SHP77 (cell line): Measurements from ENCODE around the gene NDUFAF8.
"Not testable (repeated sequence)": the region's sequence is repeated elsewhere in the genome, so short reads cannot be mapped to it uniquely, and the experiment has no call there.

Source experiments
- DNase-seq, 2 experiments: peaks; one replicate each; lab custom pipeline; 2025; lab: John Stamatoyannopoulos, UW

Gene NDUFAF8

GRCh38 chr17:81223762-81224130, 15.4 kb upstream of the NDUFAF8 start:
- DNase-seq: peak in 1 of 2 experiments; percentile 26

DNA sequence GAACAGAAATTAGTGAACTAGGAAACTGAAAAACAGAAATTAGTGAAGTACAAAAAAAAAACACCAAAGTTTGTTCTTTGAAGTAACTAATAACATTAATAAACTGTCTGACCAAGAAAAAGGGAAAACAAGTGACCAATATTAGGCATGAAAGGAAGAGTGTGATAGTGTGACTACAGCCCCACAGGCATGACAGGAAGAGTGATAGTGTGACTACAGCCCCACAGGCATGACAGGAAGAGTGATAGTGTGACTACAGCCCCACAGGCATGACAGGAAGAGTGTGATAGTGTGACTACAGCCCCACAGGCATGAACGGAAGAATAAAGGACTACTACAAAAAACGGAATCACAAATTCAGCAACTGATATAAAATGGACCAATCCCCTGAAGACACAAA, 11.5 kb upstream of the NDUFAF8 start:
- not testable (repeated sequence) for DNase-seq

DNA sequence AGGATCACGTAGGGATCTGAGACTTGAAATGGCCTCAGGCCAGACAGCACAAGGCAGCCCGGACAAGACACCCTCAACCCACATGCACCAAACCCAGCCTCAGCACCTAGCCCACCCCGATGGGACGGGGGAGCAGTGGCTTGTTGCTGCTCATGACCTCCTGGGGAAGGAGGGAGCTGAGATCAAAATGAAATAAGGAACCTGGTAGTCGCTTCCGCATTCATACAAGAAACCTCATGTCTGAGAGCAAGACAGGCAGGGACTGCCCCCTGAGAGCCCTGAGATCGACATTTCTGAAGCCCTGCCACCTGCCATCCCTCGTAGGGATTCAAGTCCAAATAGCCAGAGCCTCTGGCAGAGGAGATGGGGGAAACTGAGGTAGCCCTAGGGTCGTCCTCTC, 10.7 kb upstream of the NDUFAF8 start:
- no peak for DNase-seq

GRCh38 chr17:81228834-81229665, 10.1 kb upstream of the NDUFAF8 start:
- DNase-seq: no peak

GRCh38 chr17:81229666-81229920, 9.5 kb upstream of the NDUFAF8 start:
- no peak for DNase-seq

DNA sequence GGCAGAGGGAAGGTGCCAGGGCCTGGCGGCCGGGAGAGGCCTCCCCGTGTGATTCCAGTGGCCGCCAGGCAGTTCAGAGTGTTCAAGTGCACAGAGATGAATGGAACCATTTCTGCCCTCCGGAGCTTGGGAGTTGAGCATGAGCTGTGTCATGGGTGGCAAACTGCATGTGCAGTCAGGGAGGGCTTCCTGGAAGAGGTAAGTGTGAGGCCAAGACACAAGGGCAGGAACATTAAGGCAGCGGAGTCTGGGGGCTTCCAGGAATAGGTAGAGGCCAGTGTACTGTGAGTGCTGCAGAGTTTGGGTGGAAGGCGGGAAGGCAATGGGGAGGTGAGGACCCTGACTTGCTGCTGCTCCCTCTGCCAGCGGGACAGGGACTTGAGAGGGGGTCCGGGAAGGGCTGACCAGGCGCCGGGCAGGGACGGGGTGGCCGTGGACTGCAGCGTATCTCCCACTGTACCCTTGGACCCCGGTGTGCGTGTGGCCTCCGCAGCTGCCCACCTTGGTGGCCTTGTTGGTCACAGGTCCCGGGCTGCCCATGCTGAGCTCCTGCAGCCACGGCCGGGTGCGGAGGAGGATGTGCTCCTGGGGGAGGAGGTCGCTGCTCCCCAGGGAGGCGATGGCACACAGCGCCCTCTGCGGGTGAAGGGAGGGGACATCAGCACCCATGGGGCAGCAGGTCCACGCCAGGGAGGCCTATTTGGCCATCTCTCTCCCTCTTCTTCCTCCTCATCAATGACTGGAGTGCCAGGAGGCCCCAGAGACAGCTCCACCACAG, 8.9 kb upstream of the NDUFAF8 start:
- peak in 1 of 2 experiments; percentile 33 for DNase-seq

- no peak for DNase-seq
Observed at GRCh38 chr17:81231121-81231645, 7.9 kb upstream of the NDUFAF8 start.

GRCh38 chr17:81231766-81232581, 7.1 kb upstream of the NDUFAF8 start:
- no peak for DNase-seq

DNA sequence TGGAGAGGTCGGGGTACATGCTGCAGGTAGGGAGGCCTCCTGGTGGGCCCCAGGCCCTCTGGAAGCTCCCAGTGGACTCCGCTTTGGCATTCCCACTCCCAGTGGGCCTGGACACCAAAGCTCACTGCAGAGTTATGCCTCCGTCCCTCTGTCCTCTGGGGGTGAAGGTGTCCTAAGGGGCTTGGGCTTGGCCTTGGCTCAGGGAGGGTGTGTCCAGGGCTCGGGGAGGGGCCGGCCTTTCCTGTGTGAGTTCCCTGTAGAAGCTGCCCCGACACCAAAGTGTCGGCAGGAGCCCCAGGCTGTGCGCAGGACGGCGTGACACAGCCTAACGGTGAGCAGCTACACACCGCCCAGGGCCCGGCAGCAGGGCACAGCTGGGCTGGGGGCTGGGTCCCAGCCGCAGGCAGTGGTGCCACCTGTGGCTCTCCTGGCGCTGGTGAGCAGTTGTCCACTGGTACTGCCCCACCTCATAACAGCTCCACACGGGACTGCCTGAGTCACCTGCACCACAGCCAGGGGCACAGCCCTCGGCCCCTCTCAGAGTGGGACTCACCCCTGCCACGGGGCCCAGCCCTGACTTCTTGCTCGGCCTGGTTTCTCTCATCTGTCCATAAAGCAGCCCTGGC, 6.4 kb upstream of the NDUFAF8 start:
- DNase-seq: no peak

DNA sequence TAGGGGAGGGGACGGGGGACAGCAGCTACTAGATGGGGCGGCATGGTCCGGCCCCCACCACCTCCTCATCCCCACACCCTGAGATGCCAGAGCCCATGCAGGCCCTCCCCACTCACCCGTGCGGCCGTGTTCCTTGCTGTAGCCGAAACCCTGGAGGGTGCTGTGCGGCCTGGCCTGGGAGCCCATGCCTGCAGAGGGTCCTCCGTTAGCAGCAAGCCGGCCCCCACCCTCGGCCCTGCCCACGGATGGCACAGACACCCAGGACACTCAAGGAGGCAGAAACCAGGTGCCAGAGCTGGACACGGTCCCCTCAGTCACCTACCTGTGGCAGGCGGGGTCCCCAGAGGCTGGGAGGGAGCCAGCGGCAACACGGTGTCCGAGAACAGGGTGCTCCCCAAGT, 5.8 kb upstream of the NDUFAF8 start:
- no peak for DNase-seq

- no peak for DNase-seq
Observed at GRCh38 chr17:81233811-81234505, 5.2 kb upstream of the NDUFAF8 start.

- no peak for DNase-seq
Observed at GRCh38 chr17:81234506-81234855, 4.6 kb upstream of the NDUFAF8 start.

DNA sequence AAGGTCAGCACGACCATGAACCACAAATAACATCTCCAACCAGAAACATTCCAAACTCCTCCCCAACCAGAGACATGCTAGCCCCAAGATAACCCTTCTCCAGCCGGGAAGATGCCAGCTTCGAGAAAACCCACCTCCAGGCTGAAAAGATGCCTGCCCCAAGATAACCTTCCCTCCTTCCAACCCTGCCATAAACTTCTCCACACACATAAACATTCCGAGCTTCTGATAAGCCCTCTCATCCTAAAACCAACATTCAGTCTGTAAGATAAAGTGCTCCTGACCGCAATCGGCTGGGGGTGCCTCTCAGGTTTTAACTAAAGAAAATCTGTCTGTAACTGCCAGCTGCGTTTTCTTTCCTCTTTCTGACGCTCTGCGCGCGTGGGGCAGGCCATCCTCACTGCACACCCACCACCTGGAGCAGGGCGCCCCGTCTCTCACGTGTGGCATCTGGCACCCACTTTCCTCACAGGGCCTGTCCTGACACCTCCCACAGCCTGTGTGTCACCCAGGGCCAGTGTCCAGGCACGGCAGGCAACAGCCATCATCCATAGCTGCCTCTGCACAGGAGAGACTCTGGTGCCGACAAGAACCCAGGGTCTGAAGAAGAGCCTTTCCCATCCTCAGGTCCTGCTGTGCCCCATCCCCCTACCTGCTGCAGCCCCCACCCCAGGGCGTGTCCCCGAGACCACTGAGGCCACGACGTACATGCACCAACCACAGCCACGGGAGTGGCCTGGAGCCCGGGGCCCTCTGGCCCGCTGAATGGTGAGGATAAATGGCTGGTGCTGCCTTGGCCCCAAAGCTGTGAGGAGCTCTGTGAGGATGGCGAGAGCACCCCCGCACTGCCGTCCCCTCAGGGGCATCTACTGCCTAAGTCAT, 3.9 kb upstream of the NDUFAF8 start:
- no peak for DNase-seq

DNA sequence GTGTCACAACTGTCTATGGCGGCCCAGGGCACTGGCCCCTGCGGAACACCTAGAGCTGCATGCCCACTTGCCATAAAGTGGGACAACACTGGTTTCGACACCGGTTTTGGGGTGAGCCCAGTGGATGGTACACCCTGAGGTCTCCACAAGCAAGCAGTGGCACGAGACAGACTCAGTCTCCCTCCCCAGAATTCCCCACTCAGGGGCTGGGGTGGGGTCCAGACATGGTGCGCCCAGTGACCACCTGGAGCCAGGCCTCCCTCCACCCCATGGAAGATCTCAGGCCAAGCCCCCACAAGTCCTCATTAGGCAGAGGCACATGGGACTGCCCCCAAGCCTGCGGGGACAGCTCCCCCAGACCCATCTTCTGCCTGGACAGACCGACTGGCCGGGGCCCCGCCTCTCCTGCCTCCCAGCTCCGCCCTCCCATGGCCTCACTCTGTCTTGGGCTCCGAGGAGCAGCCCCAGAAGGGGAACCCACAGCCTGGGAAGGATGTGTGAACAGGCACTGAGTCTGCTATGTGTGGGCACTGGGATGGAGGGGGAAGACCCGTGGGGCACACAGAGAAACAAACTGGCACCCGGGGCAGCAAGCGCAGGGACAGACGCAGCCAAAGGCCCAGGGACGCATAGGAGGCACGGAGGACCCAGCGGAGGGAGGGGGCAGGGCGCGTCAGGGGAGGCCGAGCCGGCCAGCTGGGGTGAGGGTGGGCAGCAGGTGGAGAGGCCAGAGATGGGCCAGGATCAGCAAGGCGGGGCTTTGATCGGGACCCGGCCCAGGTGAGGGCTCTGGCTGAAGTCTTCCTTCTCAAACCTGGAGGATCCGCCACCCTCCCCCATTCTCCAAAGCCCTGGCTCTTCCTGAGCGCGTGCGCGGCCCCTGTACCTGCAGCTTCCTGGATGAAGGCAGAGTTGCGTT, 3.0 kb upstream of the NDUFAF8 start:
- DNase-seq: no peak

DNA sequence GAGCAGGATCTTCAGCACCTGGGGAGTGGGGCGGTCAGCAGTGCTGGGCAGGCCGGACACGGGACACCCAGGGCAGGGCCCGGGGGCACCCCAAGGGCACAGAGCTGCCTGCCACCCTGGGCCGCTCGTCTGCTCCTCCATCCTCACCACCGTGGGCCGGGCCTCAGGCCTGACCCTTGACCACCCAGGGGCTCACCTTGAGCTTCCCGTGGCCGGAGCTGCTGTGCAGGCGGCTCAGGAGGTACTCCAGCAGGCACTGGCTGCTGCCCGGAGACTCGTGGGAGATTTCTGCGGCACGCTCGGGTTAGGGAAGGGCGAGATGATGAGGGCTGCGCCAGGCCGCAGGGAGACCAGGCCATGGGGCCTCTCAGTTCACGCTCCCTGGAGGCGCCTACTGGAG, 2.3 kb upstream of the NDUFAF8 start:
- no peak for DNase-seq

GRCh38 chr17:81237591-81238489, 1.3 kb upstream of the NDUFAF8 start:
- no peak for DNase-seq

DNA sequence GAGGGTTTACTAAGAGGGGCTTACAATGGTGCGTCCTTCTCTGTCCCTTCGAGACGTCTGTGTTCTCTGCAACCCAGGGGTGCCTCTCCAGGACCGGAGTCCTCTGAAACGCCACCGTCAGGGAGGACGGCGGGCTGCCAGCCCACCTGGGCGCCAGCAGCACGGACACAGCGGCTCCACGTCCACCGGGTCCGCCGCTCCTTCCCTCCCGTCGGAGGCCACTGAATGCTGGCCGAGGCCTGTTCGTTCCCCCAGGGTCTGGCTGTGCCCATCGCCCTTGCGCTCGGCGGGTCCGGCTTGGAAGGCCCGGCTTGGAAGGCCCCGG, 666 bp upstream of the NDUFAF8 start:
- DNase-seq: no peak

- DNase-seq: no peak
Observed at GRCh38 chr17:81239714-81240555, 817 bp downstream of the NDUFAF8 start.
